CD4-positive, alpha-beta T cell treated with Interleukin-15 for 4 hours (primary cell): ENCODE measurements around the gene BPIFA3.
"Not testable (repeated sequence)": the region's sequence is repeated elsewhere in the genome, so short reads cannot be mapped to it uniquely, and the experiment has no call there.

Source experiments
- DNase-seq: peaks from one replicate; pipeline ENCODE4 v3.0.0-alpha.2; 2020; ENCODE audit warnings: low spot score

BPIFA3 gene

DNA sequence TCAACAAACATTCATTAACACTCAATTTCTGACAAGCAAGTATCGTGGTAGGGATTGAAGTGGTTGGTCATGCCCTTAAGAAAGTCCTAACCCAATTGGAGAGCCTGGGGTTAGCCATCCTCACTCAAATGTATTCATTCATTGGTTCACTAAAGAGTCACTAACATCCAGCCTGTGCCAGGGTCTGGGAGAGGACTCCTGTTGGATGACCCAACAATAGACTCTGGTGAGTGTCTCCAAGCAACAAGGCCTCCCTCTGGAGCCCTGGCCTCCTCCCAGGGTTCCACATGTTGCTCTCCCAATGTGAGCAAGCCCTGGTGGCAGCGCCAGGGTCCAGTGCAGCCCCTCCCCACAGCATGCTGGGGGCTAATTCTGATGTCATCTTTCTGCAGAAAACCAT lies at the start of gene BPIFA3:
BPIFA3 (plus strand) TSS at position 301 of the 400 bp plus-strand sequence. CDS start 185 bp downstream, outside the sequence.
- no peak for DNase-seq

DNA sequence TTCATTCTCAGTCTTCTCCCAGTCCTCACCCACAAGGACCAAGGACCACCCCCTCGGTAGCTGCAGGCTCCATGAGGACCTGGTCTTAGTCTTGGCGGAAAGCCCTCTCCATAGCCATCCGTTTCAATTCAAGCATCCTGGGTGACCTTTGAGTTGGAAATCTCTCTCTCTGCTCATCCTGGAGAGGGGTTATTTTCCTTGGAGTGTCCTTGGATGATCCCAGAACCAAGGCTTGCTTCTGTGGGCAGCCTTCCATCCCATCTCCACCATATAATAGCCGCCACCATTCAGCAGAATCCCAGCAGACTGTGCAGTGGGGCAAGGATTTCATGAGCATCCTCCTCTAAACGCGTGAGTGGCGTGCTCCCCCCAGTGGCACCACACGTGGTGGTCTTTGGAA lies 49.3 kb upstream of the BPIFA3 start, which contains the start of gene BPIFA2:
BPIFA2 (plus strand) TSS at position 301 of the 400 bp plus-strand sequence. CDS start 987 bp downstream, outside the sequence.
- no peak for DNase-seq

DNA sequence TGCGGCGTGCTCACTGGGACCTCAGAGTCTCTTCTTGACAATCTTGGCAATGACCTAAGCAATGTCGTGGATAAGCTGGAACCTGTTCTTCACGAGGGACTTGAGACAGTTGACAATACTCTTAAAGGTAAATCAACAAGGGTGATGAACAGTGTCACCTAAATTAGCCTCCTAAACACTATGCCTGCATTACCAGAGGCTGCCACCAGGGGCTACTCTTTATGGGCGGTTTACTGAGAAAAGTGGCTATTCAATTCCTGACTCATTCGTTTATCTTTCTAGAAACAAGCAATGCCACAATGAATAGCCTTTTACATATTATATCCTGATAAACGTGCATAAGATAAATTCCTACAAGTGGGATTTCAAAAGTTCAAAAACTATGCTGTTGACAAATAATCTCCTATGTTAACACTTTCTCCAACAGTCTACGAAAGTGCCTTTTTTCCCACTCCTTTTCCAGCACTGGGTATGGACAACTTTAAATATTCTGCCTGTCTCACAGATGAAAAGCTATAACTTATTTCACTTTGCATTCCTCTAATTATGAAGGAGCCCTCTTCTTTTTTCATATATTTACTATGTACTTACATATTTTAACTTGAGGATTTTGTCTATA lies 47.9 kb upstream of the BPIFA3 start:
- no peak for DNase-seq

DNA sequence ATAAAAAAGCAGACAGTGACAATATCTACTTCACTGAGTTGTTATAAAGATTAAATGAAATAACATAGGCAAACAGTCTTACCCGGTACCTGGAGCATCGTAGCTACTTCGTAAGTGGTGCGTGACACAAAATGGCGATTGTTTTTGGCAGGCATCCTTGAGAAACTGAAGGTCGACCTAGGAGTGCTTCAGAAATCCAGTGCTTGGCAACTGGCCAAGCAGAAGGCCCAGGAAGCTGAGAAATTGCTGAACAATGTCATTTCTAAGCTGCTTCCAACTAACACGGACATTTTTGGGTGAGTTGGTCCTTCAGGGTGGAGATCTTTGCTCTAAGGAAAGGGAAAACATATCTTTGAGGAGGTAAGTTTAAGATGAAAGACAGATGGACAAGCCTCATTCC lies 44.4 kb upstream of the BPIFA3 start:
- DNase-seq = no peak

DNA sequence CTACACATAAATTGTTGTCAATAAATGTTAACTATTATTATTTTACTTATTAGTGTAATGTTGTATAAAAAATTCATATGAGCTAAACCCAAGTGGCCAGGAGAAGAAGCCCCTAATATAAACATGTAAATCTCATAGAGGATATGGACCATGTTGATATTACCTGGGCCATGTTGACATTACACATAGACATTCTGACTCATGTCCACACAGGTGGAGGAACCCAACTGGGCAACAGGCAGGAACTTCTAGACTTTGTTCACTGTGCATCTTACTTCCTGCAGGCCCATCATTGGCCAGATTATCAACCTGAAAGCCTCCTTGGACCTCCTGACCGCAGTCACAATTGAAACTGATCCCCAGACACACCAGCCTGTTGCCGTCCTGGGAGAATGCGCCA lies 42.0 kb upstream of the BPIFA3 start:
- no peak for DNase-seq

DNA sequence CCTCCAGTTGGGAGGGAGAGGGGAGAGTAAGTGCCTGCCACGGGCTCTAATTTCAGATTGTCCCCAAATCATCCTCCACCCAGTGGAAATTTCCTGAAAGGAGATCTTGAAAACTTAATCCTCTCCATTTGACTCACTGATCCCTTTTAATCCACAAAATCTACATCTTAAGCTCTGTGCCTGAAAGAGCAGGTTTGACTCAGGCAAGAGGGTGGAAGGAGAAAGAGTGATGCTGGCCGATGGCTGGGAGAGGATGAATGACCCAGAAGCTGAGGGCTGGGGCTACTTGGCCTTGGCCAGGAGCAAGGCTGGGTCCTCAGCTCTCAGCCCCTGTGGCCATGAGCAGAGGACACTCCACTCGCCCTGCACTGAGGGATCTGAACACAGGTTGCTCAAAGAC lies 41.1 kb upstream of the BPIFA3 start:
- DNase-seq = no peak

DNA sequence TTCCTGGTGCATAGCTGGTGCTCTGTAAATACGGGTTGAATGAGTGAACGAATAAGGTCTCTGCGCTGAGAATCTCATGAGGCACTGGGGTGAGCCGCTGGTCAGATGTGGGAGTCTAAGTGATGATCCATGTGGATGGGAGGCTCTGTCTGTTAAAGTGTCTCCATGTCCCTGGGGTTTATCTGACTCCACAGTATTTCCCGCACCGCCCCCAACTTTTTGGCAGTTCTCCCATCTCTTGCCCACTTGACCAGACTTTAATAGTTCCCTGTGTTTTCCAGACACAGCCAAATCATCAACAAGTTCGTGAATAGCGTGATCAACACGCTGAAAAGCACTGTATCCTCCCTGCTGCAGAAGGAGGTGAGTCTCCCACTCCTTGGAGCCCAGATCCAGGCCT lies 39.3 kb upstream of the BPIFA3 start:
- DNase-seq = no peak

DNA sequence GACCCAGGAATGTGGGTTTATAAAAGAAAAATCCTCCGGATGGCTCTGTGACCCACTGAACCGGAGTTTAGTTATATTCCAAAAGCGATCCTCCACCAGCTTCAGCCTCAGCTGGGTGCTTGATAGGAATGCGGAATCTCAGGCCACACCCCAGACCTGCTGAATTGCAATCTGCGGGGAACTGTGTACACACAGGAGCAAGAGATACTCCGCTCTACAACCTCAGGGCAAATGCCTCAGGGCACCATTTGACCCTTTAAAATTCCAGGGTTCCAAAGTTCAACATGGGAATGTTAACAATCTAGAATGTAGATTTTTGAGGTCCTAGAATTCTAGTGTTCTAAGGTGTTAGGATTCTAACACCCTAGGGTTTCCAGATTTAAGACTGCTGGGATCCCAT lies 38.4 kb upstream of the BPIFA3 start:
- no peak for DNase-seq

DNA sequence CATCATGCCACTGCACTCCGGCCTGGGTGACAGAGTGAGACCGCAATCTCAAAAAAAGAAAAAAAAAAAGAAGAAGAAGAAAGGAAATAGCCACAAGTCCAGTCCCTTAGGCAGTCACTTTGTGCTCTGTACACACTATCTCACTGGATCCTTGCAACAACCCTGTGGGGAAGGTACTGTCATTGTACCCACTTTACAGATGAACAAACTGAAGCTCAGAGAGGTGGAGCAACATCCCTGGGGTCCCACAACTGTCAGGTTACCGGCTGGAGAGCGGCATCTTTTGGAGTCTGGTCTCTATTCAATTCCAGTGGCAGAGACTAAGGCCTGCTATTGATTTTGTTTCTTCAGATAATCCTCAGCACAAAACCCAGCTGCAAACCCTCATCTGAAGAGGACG lies 37.0 kb upstream of the BPIFA3 start:
- no peak for DNase-seq

DNA sequence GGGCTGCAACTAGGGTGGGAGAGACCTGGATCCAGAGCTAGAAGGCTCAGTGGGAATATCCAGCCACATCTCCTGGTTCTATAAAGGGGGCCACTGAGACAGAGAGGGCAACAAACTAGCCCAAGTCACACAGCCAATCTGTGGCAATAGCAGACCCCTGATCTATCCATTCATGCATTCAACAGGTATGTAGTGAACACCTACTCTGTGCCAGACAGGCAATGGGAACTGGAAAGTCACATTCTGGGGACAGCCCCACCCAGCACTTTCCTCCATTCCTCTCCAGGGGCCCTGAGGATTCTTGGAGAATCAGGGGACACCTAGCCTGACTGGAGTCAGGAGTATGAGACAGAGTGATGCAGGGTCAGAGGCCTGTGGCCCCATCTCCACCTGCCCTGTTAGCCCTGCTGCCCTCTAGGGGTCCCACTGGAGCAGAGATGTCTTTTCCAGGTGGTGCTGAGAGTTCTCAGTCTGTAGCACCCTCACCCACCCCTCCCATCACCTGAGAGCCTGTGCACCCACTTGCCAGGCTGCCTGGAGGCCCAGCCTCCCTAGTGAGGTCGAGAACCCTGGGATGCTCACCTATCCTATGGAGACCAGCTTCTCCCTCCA lies 35.6 kb upstream of the BPIFA3 start:
- no peak for DNase-seq

DNA sequence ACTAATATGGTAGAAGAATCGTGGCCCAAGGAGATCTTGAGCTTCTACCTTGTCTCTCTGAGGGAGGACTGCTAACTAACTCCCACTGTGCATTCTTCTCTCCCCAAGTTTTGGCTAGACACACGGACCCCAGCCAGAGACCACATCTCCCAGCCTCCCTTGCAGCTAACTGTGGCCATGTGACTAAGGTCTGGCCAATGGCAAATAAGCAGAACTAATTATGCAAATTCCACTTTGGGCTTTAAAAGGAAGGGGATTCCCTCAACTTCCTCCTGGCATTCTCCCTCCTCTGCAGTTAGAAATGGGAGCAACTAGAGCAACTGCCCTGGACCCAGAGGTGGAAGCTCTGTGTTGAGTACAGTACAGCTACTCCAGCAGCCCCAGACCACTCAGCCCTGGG lies 33.8 kb upstream of the BPIFA3 start:
- DNase-seq = no peak

DNA sequence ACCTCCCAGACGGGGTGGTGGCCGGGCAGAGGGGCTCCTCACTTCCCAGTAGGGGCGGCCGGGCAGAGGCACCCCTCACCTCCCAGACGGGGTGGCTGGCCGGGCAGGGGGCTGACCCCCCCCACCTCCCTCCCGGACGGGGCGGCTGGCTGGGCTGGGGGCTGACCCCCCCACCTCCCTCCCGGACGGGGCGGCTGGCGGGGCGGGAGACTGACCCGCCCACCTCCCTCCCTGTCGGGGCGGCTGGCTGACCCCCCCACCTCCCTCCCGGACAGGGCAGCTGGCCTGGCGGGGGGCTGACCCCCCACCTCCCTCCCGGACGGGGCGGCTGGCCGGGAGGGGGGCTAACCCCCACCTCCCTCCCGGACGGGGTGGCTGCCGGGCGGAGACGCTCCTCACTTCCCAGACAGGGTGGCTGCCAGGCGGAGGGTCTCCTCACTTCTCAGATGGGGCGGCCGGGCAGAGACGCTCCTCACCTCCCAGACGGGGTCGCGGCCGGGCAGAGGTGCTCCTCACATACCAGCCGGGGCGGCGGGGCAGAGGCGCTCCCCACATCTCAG lies 32.0 kb upstream of the BPIFA3 start:
- not testable (repeated sequence) for DNase-seq

DNA sequence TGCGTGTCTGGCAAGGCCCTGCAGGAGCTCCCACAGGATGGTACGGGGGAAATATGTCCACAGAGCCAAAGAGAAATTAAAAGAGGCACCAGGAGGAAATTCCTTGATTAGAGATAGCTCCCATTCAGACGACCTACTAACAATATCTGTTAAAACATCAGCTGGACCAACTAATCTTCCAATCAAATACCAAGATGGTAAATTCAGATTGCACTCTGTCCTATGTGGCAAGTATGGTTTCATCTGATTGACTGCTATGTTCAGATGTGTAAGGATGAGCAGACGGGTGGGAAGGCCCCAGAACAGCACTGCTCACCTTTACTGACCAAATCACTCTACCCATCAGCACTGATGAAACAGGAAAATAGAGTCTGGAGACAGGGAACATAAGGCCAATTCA lies 29.7 kb upstream of the BPIFA3 start:
- no peak for DNase-seq

DNA sequence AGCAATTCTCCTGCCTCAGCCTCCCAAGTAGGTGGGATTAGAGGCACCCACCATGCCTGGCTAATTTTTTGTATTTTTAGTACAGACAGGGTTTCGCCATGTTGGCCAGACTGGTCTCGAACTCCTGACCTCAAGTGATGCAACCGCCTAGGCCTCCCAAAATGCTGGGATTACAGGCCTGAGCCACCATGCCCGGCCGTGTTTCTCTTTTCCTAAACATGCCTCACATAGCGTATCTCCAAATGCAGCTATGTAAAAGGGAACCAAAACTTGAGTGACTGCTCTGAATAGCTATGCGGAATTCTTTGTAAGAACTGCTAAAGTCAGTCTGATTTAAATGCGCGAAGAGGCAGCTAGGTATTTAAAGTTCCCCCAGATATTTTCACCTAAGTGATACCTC lies 28.7 kb upstream of the BPIFA3 start:
- DNase-seq = no peak

DNA sequence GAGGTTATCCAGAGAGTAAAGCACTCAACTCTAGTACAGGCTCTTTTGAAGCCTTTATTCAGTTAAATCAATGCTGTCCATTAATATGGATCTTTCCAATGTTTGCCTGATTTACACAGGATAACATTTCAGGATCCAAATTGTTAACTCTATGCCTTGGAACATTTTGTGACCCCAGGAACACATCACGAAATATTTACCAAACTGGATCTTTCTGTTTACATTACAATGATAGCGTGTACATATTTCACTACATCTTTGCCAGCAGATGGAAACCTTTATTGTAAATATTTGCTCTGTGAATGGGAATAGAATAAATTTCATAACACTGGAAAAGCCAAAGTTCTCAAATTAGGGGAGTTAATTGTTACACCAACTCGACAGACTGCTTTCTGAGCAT lies 25.7 kb upstream of the BPIFA3 start:
- DNase-seq = no peak

DNA sequence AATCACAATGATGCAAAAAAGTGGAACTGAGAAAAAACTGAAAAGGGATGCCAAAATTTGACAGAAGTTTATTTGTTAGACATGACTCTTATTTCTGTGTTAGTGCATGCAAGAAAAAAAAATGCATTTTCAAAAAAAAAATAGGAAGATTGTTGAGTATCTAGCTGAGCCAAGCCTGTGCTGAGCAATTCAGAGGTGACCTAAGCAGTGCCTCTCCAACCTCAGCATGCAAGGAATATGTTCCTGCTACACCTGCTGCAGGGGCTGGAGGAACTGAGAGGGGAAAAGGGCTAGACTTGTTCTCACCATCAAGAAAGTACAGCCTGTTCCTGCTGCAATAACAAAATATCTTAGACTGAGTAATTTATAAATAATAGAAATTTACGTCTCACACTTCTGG lies 25.2 kb upstream of the BPIFA3 start:
- DNase-seq = no peak

DNA sequence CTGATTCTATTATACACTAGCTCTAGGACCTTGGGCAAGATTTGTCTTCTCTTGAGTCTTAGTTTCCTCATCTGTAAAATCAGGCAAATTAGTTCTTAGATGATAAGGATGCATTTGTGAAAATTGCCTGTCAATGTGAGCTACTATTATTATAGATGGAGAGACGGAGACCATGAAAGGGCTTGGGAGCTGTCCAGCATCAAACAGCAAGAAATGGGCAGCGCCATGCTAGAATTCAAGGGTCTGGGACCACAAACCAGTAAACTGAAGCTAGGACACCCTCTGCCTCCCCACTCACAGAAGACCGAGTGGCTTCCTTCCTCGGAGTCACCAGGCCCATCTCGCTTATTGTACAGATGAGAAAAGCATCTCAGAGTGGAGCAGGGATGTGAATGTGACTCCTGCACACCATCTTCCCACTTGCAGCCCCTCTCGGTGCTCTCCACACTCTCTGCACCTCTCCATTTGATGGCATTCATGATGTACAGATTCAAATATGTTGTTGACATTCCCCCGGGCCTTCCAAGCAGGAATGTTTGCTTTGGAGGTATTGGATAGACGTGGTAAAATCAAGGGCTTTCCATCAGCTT lies 24.1 kb upstream of the BPIFA3 start:
- no peak for DNase-seq

DNA sequence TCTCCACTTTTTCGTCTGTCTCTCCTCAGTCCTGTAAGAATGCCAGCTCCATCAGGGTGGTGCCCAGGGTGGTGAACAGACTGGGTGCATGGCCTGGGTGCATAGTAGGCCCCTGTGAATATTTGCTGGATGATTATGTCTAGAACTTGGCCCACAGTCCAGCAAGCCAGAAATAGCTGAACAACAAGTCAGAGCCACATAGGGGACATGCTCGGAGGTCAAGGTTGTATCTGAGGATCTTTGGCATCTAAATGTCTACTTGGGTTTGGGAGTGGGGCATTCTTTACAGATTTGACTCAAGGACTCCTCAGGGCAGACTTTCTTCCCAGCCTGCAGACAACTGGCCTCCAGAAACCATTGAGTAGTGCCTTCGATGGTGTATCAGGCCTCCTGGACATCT lies 18.1 kb upstream of the BPIFA3 start:
- DNase-seq = no peak

DNA sequence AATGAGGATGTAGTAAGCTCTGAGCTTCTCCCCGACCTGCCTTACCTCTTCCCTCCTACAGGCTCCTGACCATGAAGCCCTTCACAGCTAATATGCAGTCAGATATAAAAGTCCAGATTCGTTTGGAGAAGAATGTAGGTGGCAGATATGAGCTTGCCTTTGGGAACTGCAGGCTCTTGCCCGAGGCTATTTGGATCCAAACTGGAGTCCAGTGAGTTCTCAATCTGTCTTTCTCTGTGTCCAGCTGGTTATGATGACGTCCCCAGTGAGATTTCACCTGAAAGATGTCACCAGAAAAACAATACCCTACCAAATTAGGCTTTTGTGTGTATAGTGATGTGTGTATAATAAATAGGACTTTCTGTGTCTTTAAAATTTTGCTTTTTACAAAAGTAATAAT lies 14.7 kb upstream of the BPIFA3 start:
- DNase-seq = no peak

DNA sequence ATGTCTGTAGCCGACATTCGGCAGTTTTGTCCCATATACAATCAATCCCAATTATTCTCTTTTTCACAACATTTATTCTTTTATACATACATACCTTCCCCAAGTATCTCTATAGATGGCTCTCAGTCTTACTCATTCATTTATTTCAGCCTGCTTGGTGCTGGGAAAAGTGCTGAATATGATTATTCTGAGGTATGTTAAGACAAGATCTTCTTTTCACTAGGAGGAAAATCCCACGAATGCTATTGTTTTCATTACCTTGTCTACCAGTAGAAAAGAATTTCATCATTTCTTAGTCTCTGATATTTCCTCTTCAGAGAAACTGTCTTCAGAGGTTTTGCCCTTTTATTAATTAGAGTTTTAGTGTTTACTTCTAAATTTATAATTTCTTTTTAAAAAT lies 13.7 kb upstream of the BPIFA3 start:
- no peak for DNase-seq

DNA sequence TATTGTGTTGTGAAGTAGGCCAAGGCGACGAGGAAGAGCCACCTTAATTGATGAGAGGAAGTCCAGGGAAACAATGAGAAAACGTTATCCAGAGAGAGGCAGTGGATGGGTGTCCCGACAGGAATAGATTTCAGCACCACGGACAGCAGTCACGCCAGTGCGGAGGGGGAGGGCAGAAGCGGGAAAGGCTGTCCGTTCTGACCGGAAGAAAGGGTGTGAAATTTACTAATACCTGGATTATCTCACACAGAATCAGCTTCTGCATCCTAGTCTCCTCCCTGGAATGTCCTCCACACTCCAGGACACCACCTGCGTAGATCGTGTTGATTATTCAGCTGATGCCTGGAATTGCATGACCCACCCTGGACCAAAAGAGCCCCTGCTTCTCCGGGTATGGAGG lies 7.4 kb upstream of the BPIFA3 start:
- peak; percentile 26 for DNase-seq

DNA sequence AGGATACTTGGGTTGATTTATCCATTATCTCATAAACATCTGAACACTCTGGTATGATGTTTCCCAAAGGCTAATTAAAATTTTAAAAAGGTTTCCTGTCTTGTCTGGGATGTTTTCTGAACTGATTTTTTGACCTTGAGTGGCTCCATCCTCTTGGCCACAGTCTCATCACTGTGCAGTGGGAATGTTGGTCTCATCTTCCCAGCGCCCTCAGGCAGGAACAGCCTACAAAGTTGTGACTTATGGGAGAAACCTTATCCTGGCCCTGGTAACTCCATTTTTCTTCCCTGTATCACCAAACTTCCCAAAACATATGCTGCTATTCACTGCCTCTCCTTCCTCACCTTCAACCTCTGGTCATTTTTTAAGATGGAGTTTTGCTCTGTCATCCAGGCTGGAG lies 6.8 kb upstream of the BPIFA3 start:
- DNase-seq = no peak

DNA sequence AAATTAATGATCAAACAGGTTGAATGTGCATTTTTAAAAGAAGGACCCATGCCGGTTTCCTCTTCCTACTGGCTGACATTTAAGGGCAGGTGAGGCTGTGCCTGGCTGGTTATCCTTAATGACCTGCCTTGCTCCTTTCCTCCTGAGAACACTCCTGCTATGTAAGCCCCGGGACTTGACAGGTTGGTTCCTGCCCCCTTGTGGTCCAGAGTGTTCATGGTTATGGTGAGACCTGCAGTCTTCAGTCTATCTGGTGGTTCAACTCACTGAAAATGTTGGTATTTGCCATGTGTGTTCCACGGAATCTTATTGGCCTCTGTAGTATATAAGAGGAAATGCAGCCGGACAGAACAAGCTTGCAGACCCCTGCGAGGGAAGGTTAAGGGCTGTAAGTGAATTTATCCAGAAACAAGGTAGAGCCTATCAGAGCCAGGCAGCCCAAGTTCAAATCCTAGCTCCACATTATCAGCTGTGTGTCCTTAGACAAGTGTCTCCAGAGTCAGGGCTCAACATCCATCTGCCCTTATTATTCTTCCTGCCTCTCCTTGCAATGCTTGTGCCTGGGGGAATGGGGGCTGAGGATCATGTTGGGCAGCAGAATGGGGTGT lies 5.2 kb upstream of the BPIFA3 start:
- no peak for DNase-seq
